HepG2 (cell line): Measurements from ENCODE around the gene CRYZL1. TPM values are rescaled to one million over a fixed set of nuclear protein-coding genes. Genes with fewer than 3 reads are reported as not detected.

Experiments used
- GPBP1L1 ChIP-seq: sonication (generic); formaldehyde crosslinking; IDR thresholded peaks from 2 replicates; pipeline ENCODE4 v1.5.0; 2020; ENCODE audit warnings: mild to moderate bottlenecking, missing genetic modification reagents
- LCORL ChIP-seq, 2 experiments: fragments of 450-650 bp in 1 of 2; sonication (generic) in 1 of 2; formaldehyde crosslinking in 1 of 2; IDR thresholded peaks; 2 replicates each; pipeline versions ENCODE4 v1.5.0 to v1.6.1; 2017 to 2020; ENCODE audit warnings: antibody characterized with exemption in 1 of 2, missing genetic modification reagents in 1 of 2
- PBX3 ChIP-seq: sonication (generic); formaldehyde crosslinking; IDR thresholded peaks from 2 replicates; pipeline ENCODE4 v1.8.1; 2023; ENCODE audit warnings: missing genetic modification reagents, inconsistent platforms, borderline replicate concordance
- PHF20 ChIP-seq: sonication (generic); formaldehyde crosslinking; IDR thresholded peaks from 2 replicates; pipeline ENCODE4 v1.5.0; 2020; ENCODE audit warnings: mild to moderate bottlenecking, missing genetic modification reagents
- PRMT3 ChIP-seq: sonication (generic); formaldehyde crosslinking; IDR thresholded peaks from 2 replicates; pipeline ENCODE4 v1.8.1; 2022; ENCODE audit warnings: low read depth, mild to moderate bottlenecking, moderate library complexity, missing genetic modification reagents, borderline replicate concordance
- RBAK ChIP-seq: sonication (generic); formaldehyde crosslinking; IDR thresholded peaks from 2 replicates; pipeline ENCODE4 v1.5.1; 2020; ENCODE audit warnings: mild to moderate bottlenecking, missing genetic modification reagents
- ZBTB49 ChIP-seq: sonication (generic); formaldehyde crosslinking; IDR thresholded peaks from 2 replicates; pipeline ENCODE4 v1.4.0; 2020; ENCODE audit warnings: missing genetic modification reagents, borderline replicate concordance
- ZNF264 ChIP-seq: sonication (generic); formaldehyde crosslinking; IDR thresholded peaks from 2 replicates; pipeline ENCODE4 v1.4.0; 2020; ENCODE audit warnings: missing genetic modification reagents
- ZNF496 ChIP-seq: sonication (generic); formaldehyde crosslinking; IDR thresholded peaks from 2 replicates; pipeline ENCODE4 v1.8.1; 2023; ENCODE audit warnings: mild to moderate bottlenecking, moderate library complexity, missing genetic modification reagents; ENCODE audit not compliant: insufficient replicate concordance
- polyA plus RNA-seq, 8 experiments: library from polyadenylated mRNA; depleted of rRNA in 3 of 8; stranded (reverse) in 7 of 8; unstranded in 1 of 8; fragments of >200 nt; fragmentation: Illumina TruSeq in 4 of 8; extraction: Trizol in 4 of 8; gene quantifications; 2 replicates each; pipeline versions ENCODE4 v1.2.1 to v1.2.3, GENCODE V29; 2011 to 2016; ENCODE audit warnings: low read depth in 4 of 8, missing spikeins in 1 of 8, mixed read lengths in 1 of 8; ENCODE audit not compliant: insufficient read depth in 1 of 8
- total RNA-seq, 5 experiments: library from RNA; depleted of rRNA; stranded (reverse); fragments of >200 nt; fragmentation: Illumina TruSeq; extraction: Trizol; gene quantifications; 2 replicates each; pipeline ENCODE4 v1.2.3, GENCODE V29; 2016; ENCODE audit warnings: low read depth in 1 of 5
- TF ChIP-seq, protein P1 (sequence below), 2 experiments: sonication (generic) in 1 of 2; formaldehyde crosslinking in 1 of 2; IDR thresholded peaks; 2 replicates each; pipeline versions ENCODE4 v1.4.0 to v1.6.1; 2016 to 2020; ENCODE audit warnings: borderline replicate concordance in 1 of 2, low read depth in 1 of 2, mild to moderate bottlenecking in 1 of 2, missing genetic modification reagents in 1 of 2
- TF ChIP-seq, protein P2 (sequence below): fragments of 450-650 bp; IDR thresholded peaks from 2 replicates; pipeline ENCODE4 v1.6.1; 2016
- TF ChIP-seq, protein P3 (sequence below): sonication (generic); formaldehyde crosslinking; IDR thresholded peaks from 2 replicates; pipeline ENCODE4 v1.4.0; 2020; ENCODE audit warnings: low read depth, mild to moderate bottlenecking, missing genetic modification reagents

The CRYZL1 gene
- total and polyA plus RNA-seq, 2 of the 13 experiments (the other 11 are each of a cell fraction or from before 2014, with no cell fraction given): 20.3 to 27.7 TPM

GRCh38 chr21:33542640-33543504 is 98.7 kb downstream of the CRYZL1 start, which contains the start of gene SON (continued):
- TF ChIP-seq ZBTB49 (CRISPR knock-in tag): no peak
- 0 out of 2 replicates have a peak, but pooled peaks have one; percentile 20 for TF ChIP-seq ZNF264 (CRISPR knock-in tag)
- peak; percentile 56 for TF ChIP-seq PHF20
- TF ChIP-seq PBX3 (CRISPR knock-in tag): no peak
- TF ChIP-seq RBAK (CRISPR knock-in tag): no peak
- TF ChIP-seq, protein P1, sequence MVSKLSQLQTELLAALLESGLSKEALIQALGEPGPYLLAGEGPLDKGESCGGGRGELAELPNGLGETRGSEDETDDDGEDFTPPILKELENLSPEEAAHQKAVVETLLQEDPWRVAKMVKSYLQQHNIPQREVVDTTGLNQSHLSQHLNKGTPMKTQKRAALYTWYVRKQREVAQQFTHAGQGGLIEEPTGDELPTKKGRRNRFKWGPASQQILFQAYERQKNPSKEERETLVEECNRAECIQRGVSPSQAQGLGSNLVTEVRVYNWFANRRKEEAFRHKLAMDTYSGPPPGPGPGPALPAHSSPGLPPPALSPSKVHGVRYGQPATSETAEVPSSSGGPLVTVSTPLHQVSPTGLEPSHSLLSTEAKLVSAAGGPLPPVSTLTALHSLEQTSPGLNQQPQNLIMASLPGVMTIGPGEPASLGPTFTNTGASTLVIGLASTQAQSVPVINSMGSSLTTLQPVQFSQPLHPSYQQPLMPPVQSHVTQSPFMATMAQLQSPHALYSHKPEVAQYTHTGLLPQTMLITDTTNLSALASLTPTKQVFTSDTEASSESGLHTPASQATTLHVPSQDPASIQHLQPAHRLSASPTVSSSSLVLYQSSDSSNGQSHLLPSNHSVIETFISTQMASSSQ (IDR thresholded peaks at IDR 0.05; ENCODE audit: low read depth): no peak
- TF ChIP-seq, protein P1 (CRISPR knock-in tag; IDR thresholded peaks at IDR 0.05; ENCODE audit: borderline replicate concordance): no peak
- TF ChIP-seq, protein P2, sequence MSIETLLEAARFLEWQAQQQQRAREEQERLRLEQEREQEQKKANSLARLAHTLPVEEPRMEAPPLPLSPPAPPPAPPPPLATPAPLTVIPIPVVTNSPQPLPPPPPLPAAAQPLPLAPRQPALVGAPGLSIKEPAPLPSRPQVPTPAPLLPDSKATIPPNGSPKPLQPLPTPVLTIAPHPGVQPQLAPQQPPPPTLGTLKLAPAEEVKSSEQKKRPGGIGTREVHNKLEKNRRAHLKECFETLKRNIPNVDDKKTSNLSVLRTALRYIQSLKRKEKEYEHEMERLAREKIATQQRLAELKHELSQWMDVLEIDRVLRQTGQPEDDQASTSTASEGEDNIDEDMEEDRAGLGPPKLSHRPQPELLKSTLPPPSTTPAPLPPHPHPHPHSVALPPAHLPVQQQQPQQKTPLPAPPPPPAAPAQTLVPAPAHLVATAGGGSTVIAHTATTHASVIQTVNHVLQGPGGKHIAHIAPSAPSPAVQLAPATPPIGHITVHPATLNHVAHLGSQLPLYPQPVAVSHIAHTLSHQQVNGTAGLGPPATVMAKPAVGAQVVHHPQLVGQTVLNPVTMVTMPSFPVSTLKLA: peak; percentile 27; the same call in 1 of the 2 replicates
- TF ChIP-seq ZNF496 (CRISPR knock-in tag): no peak
- TF ChIP-seq LCORL (IDR thresholded peaks at IDR 0.05): peak; percentile 82
- TF ChIP-seq LCORL (CRISPR knock-in tag; IDR thresholded peaks at IDR 0.05): no peak; the same call in 1 of the 2 replicates
- TF ChIP-seq, protein P3, sequence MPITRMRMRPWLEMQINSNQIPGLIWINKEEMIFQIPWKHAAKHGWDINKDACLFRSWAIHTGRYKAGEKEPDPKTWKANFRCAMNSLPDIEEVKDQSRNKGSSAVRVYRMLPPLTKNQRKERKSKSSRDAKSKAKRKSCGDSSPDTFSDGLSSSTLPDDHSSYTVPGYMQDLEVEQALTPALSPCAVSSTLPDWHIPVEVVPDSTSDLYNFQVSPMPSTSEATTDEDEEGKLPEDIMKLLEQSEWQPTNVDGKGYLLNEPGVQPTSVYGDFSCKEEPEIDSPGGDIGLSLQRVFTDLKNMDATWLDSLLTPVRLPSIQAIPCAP (CRISPR knock-in tag): no peak
- no peak for TF ChIP-seq GPBP1L1
- no peak; the same call in 1 of the 2 replicates for TF ChIP-seq PRMT3 (CRISPR knock-in tag)
